HG03354 (cell line): Measurements from ENCODE around the gene CHGA.

ENCODE experiments used
- ATAC-seq: cut with Tn5 transposase; IDR thresholded peaks from one replicate; pipeline ENCODE4 v1.9.1; 2021; ENCODE audit warnings: mild to moderate bottlenecking; ENCODE audit not compliant: unreplicated experiment, poor library complexity, severe bottlenecking

Gene CHGA

DNA sequence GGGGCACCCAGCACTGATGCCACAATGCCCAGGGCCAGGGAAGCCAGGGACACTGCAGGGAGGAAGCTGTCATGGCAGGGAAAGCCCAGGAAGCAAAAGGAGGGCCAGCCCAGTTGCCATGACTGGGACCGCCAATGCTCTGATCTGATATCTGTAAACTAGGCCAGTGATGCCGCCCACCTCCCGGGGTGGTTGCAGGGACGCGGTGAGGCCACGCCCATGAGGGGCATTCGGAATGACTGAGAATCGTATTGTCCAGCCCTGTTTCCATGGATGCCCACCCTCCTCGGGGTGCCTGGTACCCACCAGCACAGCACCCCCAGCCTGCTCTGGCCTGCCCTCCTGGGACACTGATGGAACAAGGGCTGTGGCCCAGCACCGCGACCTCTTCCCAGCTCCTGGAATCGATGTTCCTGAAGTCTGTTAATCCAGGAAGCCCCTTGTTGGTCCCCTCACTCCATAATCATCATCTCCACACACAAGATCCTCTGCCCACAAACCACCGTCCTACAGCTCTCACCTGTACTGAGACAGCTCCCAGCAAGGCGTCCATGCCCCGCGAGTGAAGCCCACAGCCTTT lies 48.7 kb downstream of the CHGA start:
- no peak for ATAC-seq

DNA sequence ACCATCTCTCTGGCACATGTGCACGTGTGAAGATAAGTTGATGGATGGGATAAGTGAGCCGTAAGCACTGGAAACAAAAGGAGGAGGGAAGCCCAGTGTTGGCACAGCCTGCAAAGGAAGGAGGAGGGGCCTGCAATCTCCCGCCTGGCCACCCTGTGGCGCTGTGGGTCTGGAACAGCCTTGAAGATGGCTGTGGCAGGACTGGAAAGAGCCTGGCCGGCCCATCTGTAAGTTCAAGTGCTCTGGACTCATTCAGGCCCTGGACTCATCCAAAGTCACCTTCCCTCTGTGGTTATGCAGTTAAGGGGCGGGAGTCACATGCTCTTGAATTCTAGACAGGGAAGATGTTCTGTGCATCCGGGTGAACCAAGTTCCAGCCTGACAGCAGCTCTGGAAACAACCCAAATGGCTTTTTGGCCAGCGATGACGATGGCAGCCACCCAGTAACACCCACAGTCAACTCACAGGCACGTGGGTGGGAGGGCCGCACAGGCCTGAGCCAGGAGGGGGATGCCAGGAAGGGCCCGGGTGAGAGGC lies 50.4 kb downstream of the CHGA start:
- no peak for ATAC-seq

DNA sequence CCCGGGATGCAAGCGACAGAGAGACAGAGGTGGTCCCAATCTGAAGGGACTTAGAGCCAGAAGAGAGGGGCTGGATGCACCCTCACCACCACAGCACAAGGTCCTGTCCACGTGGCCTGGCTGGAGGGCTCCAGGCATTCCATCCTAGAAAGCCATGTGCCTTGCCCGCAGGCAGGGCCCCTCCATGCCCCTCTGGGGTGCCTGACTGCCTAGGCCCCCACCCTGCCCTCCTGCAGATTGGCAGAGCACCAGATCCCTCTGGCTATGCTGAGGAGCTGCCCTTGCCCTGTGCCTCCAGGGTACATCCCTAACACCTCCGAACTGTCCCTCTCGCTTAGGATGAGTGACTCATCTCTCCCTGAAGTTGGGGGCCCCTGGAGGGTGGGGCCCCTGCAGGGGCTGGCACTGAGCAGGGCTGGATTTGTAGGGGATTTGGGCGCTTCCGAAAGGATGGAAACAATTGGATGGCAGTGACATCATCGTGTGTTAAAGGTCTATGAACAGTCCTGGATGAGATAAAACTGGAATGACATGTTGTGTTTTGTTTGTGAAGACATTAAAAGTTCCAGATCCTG lies 50.9 kb downstream of the CHGA start:
- no peak for ATAC-seq

DNA sequence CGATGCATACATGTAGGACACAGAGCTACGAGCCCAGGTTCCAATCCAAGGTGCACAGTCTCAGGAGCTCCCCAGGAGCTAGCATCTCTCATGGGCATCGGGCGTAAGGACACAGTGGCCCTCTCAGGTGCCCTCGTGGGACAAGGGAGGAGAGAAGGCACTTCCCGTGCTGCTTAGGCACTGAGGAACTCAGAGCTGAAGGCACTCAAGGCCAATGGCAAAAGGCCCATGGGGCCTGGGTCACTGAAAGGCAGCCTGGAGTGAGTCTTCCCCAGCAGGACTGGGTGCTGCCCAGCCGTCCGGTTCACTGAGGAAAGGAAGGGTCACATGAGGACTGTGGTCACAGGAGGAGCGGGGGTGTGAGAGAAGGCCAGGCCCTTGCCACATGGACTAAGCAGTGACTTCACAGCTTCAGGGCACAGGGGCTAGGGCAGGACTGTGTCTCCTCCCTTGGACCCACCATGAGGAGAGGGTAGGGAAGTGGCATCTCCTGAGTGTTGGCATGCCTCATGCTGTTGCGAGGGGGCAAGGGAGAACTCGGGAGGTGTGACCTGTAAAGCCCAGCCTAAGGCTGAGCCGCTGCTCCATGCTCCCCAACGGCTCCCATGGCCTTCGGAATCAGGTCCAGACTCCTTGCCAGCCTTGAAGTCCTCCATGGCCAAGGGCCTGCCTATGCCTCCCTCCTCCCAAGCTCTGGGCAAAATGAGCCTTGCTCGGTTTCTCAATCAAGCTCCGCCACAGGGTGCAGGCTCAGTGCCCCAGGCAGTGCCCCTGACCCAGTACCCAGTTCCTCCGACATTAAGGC lies 51.8 kb downstream of the CHGA start:
- no peak for ATAC-seq

DNA sequence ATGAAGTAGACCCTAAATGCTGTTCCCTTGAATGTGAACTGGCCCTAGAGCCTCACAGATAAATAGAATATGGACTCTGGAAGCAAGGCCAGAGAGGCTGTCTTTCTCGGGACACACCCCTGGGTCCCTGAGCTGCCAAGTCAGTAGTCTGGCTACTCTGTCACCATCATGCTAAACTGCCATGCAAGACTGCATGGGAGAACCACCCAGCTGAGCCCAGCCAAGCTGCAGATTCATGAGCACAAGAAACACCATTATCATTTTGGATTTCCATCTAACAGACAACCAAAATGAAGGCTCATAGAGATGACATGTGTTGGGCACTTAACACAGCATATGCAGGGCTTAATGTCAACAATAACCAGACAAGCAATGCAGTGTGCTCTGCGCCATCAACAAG lies 53.3 kb downstream of the CHGA start:
- no peak for ATAC-seq

DNA sequence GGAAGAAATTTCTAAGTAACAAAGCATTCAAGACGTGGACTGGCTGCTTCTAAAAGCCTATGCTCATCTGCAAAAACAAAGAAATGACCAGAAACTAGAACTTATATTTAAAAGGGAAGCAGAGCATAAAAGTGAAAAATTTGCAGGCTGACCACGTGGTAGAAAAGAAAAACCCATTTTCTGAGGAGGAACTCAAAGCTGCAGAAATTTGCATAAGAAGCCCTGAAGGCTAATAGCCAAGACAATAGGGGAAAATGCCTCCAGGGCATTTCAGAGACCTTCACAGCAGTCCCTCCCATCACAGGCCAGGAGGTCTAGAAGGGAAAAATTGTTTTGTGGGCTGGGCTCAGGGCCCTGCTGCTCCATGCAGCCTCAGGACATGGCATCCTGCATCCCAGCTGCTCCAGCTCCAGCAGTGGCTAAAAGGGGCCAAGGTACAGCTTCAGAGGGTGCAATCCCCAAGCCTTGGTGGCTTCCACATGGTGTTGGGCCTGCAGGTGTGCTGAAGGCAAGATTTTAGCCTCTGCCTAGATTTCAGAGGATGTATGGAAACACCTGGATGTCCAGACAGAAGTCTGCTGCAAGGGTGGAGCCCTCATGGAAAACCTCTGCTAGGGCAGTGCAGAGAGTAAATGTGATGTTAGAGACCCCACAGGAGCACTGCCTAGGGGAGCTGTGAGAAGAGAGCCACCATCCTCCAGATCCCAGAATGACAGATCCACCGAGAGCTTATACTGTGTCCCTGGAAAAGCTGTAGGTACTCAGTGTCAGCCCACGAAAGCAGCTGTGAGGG lies 55.5 kb downstream of the CHGA start:
- ATAC-seq, result no peak

DNA sequence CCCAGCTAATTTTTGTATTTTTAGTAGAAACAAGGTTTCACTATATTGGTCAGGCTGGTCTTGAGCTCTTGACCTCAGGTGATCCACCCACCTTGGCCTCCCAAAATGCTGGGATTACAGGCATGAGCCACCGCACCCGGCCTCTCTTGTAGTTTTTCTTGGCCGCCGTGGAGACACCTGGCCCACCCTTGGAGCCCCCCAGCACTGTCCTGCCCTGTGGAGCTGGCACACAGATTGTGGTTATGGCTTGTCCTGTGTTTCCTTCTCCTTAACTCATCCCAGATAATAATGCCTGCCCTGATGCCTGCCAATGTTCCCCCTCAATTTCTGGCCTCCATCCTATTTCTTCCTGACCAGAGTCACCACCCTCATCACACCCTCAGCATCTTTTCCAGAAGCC lies 57.9 kb downstream of the CHGA start:
- no peak for ATAC-seq

DNA sequence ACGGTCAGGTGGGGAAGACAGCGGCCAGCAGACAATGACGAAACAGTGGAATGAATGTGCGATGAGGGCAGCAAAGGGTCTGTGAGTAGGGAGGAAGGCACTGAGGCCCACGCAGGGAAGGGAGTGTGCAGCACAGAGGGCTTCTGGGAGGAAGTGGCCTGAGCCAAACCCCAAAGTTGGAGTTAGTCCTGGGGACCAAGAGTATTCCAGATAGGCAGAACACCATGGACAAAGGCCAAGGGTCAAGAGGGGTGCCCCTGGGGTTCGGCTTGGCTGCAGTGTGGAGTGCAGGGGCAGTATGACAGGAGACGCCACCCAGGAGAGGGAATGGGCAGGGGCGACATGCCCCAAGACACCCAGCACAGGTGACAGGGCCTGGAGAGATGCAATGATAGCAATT lies 58.8 kb downstream of the CHGA start:
- ATAC-seq, result no peak

DNA sequence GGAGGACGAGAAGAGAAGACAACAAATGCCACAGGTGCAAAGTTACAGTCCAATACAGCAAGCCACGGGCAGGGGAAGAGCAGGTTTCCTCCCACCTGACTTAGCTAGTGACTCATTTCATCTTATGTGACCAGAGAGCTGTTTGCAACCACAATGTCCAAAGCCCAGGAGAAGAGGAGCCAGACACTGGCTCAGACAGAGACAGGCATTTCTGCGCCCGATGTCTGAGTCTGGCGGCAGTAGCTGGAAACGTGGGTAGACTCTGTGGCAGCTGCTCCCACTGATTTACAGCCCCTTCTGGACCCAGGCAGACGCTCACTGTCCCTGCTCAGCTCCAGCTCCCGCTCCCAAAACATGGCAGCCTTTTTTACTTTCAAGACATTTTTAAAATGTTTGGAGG lies 60.0 kb downstream of the CHGA start:
- ATAC-seq, result no peak

DNA sequence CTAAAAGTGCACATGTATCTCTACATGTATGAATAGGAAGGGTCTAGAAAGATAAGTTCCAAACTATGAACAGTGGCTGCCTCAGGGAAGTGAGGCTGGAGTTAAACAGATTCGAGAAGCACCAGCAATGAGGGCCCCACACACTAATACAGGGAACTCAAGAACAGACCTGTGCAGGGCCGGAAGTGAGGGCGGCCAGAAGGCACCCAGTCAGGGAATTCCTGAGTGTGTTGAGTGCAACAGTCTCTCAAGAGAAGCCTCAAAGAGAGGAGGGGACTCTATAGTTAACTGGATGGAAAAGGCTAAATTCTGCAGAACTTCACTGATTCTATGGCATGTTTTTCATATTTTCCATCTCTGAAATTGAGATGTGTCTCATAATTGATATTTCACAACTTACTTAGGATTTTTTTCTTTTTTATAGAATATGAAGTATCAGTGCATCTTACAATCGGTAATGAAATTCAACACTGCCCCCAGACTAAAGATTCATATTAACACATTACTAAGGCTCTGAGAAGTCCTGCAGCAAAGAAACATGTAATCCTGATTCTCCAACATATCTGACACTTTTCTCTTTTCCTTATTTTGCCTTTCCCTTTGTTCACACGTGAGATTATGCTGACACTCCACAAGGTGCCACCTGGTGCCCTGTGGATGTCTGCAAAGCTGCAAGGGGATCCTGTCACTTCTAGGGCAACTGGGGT lies 61.3 kb downstream of the CHGA start:
- ATAC-seq, result no peak
